ENCODE measurements around the gene SLC22A16. TPM values are rescaled to one million over a fixed set of nuclear protein-coding genes. Genes with fewer than 3 reads are reported as not detected.
A peak's percentile ranks its signal among the peaks of the same experiment; 100 is the strongest.
"Not testable (repeated sequence)": the region's sequence is repeated elsewhere in the genome, so short reads cannot be mapped to it uniquely, and the experiment has no call there.

SLC22A16 gene
- total RNA-seq, 2 donors from 2014 or later, result not detected

DNA sequence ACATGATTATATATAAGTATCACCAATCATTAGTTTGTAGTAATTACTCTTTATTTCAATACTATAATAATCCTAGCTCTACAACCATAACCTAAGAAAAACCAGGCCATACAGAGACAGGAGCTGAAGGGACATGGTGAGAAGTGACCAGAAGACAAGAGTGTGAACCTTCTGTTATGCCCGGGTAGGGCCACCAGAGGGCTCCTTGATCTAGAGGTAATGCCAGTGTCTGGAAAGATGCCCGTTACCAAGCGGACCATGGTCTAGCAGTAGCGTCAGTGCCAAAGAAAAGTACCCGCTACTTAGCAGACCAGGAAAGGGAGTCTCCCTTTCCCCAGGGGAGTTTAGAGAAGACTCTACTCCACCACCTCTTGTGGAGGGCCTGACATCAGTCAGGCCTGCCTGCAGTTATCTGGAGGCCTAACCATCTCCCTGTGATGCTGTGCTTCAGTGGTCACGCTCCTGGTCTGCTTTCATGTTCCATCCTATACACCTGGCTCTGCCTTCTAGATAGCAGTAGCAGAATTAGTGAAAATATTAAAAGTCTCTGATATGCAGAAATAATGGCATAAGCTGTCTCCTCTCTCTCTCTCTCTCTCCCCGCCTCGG lies 18.7 kb downstream of the SLC22A16 start:
- H3K4me3 Mint-ChIP-seq; H3K36me3 Mint-ChIP-seq (ENCODE audit: insufficient read depth in 2 of 2); ATAC-seq (replicated peaks in 1 of 2); H3K9me3 Mint-ChIP-seq; H3K4me1 Mint-ChIP-seq (ENCODE audit: low read depth); H3K27ac Mint-ChIP-seq: not testable (repeated sequence)
- DNase-seq, result peak; percentile 7 to 20
- H3K27me3 Mint-ChIP-seq (ENCODE audit: low read depth), result peaks cover 11% of the 10 kb centered on the region

GRCh38 chr6:110456694-110457093 lies 19.7 kb downstream of the SLC22A16 start:
- H3K9me3 Mint-ChIP-seq, result peaks cover 3 to 4% of the 10 kb centered on the region in 2 donors
- no peak for ATAC-seq (replicated peaks in 1 of 2)
- no peak overlapping the region for H3K27ac Mint-ChIP-seq
- peaks cover 11% of the 10 kb centered on the region for H3K27me3 Mint-ChIP-seq (ENCODE audit: low read depth)
- no peak overlapping the region for H3K4me3 Mint-ChIP-seq
- no peaks in the 10 kb centered on the region for H3K4me1 Mint-ChIP-seq (ENCODE audit: low read depth)
- DNase-seq, result no peak
- H3K36me3 Mint-ChIP-seq (ENCODE audit: insufficient read depth in 2 of 2), result peaks cover under 1 to 2% of the 10 kb centered on the region in 2 donors

- DNase-seq (no peak), ATAC-seq (replicated peaks in 1 of 2) (no peak)
- Mint-ChIP-seq H3K4me1 (ENCODE audit: low read depth) (no peaks in the 10 kb centered on the region), H3K27me3 (ENCODE audit: low read depth) (peaks cover 7% of the 10 kb centered on the region), H3K9me3 (no peaks in the 10 kb centered on the region), H3K4me3 (no peak overlapping the region), H3K27ac (no peak overlapping the region), H3K36me3 (ENCODE audit: insufficient read depth in 2 of 2) (no peaks in the 10 kb centered on the region)
Observed at GRCh38 chr6:110449541-110449895, 26.9 kb downstream of the SLC22A16 start.

- no peaks in the 10 kb centered on the region for H3K36me3 Mint-ChIP-seq (ENCODE audit: insufficient read depth in 2 of 2)
- no peaks in the 10 kb centered on the region for H3K9me3 Mint-ChIP-seq
- DNase-seq (no peak), ATAC-seq (replicated peaks in 1 of 2) (no peak)
- peaks cover 7% of the 10 kb centered on the region for H3K27me3 Mint-ChIP-seq (ENCODE audit: low read depth)
- H3K27ac Mint-ChIP-seq, result no peak overlapping the region
- no peaks in the 10 kb centered on the region for H3K4me1 Mint-ChIP-seq (ENCODE audit: low read depth)
- no peak overlapping the region for H3K4me3 Mint-ChIP-seq
Observed at GRCh38 chr6:110448846-110449540, 27.4 kb downstream of the SLC22A16 start.

GRCh38 chr6:110447761-110448160 lies 28.7 kb downstream of the SLC22A16 start:
- Mint-ChIP-seq H3K36me3 (ENCODE audit: insufficient read depth in 2 of 2) (no peaks in the 10 kb centered on the region), H3K27me3 (ENCODE audit: low read depth) (peaks cover 7% of the 10 kb centered on the region), H3K9me3 (no peaks in the 10 kb centered on the region), H3K4me3 (no peak overlapping the region), H3K27ac (no peak overlapping the region), H3K4me1 (ENCODE audit: low read depth) (no peaks in the 10 kb centered on the region)
- ATAC-seq (replicated peaks in 1 of 2) (no peak), DNase-seq (no peak)

- ATAC-seq (replicated peaks in 1 of 2) (no peak), DNase-seq (no peak)
- H3K27ac Mint-ChIP-seq, result no peak overlapping the region
- no peaks in the 10 kb centered on the region for H3K36me3 Mint-ChIP-seq (ENCODE audit: insufficient read depth in 2 of 2)
- H3K9me3 Mint-ChIP-seq, result no peaks in the 10 kb centered on the region
- peaks cover 7% of the 10 kb centered on the region for H3K27me3 Mint-ChIP-seq (ENCODE audit: low read depth)
- no peaks in the 10 kb centered on the region for H3K4me1 Mint-ChIP-seq (ENCODE audit: low read depth)
- H3K4me3 Mint-ChIP-seq, result no peak overlapping the region
Observed at GRCh38 chr6:110446405-110446804, 30.0 kb downstream of the SLC22A16 start.

DNA sequence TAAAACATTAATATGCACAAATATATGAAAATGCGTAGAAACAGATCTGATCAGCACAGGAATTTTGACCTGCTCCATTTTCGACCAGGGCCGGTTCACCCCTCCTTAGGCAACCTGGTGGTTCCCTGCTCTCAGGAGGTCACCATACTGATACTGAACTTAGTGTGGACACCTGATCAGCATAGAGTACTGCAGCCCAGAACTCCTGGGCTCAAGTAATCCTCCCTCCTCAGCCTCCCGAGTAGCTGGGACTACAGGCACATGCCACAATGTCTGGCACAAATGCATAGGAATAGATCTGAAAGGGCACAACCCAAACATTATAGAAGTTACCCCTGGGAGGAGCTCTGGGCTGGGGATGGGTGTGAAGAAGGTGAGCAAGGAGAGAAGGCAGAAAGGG lies 36.4 kb downstream of the SLC22A16 start:
- ATAC-seq (replicated peaks in 1 of 2) (no peak), DNase-seq (no peak)
- H3K27ac Mint-ChIP-seq, result no peak overlapping the region
- H3K9me3 Mint-ChIP-seq, result no peaks in the 10 kb centered on the region
- no peaks in the 10 kb centered on the region for H3K4me1 Mint-ChIP-seq (ENCODE audit: low read depth)
- no peaks in the 10 kb centered on the region for H3K36me3 Mint-ChIP-seq (ENCODE audit: insufficient read depth in 2 of 2)
- H3K4me3 Mint-ChIP-seq, result no peak overlapping the region
- H3K27me3 Mint-ChIP-seq (ENCODE audit: low read depth), result peaks cover 5% of the 10 kb centered on the region

GRCh38 chr6:110439356-110439755 lies 37.1 kb downstream of the SLC22A16 start:
- Mint-ChIP-seq H3K27ac (no peak overlapping the region), H3K36me3 (ENCODE audit: insufficient read depth in 2 of 2) (no peaks in the 10 kb centered on the region), H3K4me3 (no peak overlapping the region), H3K27me3 (ENCODE audit: low read depth) (peaks cover 5% of the 10 kb centered on the region), H3K4me1 (ENCODE audit: low read depth) (no peaks in the 10 kb centered on the region), H3K9me3 (no peaks in the 10 kb centered on the region)
- ATAC-seq (replicated peaks in 1 of 2), result no peak
- no peak for DNase-seq

DNA sequence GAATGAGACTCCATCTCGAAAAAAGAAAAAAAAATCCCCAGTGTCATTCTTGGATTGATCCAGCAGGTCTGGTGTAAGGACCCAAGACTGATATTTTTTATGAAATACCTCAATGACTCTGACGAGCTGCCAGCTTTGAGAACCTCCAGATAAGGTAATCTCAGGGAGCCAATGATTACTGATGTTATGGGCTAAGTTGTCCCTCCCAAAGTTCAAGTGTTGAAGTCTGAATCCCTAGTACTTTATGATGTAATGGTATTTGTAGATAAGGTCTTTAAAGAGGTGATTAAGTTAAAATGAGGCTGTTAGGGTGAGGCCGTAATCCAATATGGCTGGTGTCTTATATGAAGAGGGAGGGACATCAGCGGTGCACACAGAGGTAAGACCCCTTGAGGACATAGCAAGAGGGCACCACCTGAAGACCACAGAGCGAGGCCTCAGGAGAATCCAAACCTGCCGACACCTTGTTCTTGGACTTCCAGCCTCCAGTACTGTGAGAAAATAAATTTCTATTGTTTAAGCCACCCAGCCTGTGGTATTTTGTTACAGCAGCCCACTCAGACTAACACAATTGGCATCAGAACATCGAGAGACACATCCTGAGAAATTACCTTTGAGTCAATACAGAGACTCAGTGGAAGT lies 41.3 kb downstream of the SLC22A16 start:
- no peaks in the 10 kb centered on the region for H3K36me3 Mint-ChIP-seq (ENCODE audit: insufficient read depth in 2 of 2)
- no peak for ATAC-seq (replicated peaks in 1 of 2)
- H3K9me3 Mint-ChIP-seq, result no peaks in the 10 kb centered on the region
- DNase-seq, result no peak
- H3K4me3 Mint-ChIP-seq, result no peak overlapping the region
- H3K27ac Mint-ChIP-seq, result no peak overlapping the region
- H3K27me3 Mint-ChIP-seq (ENCODE audit: low read depth), result no peaks in the 10 kb centered on the region
- no peaks in the 10 kb centered on the region for H3K4me1 Mint-ChIP-seq (ENCODE audit: low read depth)

DNA sequence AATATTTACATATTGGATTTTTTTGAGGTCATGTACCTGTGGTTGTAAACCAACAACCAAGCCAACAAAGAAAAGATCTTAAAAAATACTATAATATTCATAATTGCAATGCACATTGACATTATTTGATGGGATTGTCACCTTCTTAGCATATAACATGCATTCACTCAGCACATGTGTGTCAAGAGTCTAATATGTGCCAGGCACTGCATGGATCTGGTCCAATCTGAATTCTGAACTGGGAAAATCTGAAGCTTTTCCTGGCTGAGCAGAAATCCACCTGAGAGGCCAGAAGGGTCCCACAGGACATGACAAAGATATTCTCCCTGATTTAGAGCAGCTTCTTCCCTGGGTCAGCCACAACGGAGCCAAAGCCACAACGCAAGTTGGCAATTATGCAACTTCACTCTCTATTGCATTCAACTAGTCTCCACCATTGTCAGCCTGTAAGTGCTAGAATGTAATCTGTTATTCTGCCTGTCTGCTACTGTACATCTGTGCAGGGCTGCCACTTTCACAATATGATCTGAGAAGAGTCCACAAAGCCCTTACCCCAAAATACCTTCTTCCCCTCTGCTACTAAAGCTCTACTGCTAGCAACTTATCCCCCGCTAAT lies 44.0 kb downstream of the SLC22A16 start:
- Mint-ChIP-seq H3K27ac (no peak overlapping the region), H3K4me3 (no peak overlapping the region), H3K27me3 (ENCODE audit: low read depth) (no peaks in the 10 kb centered on the region), H3K4me1 (ENCODE audit: low read depth) (no peaks in the 10 kb centered on the region), H3K9me3 (no peaks in the 10 kb centered on the region), H3K36me3 (ENCODE audit: insufficient read depth in 2 of 2) (no peaks in the 10 kb centered on the region)
- ATAC-seq (replicated peaks in 1 of 2) (no peak), DNase-seq (no peak)

DNA sequence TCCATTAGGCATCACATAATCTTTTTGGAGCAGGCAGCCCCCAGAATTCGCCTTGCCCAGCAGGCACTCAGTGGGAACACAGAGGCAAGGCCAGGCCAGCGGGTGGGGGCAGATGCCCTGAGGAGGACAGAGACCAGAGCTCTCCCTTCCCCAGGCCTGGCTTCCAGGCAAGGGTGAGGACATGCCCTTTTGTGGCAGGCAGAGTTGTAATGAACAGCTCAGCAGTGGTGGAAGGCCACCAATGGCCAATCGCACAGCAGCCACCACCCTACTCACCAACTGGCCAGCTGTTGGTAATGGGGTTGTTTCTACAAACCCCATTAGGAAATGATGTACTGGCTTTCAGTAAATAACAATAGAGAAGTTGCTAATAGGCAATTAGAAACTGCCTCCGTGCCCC lies 45.7 kb downstream of the SLC22A16 start:
- Mint-ChIP-seq H3K4me1 (ENCODE audit: low read depth) (no peaks in the 10 kb centered on the region), H3K4me3 (no peak overlapping the region), H3K36me3 (ENCODE audit: insufficient read depth in 2 of 2) (no peaks in the 10 kb centered on the region), H3K9me3 (no peaks in the 10 kb centered on the region), H3K27me3 (ENCODE audit: low read depth) (peaks cover 8% of the 10 kb centered on the region), H3K27ac (no peak overlapping the region)
- ATAC-seq (replicated peaks in 1 of 2) (no peak), DNase-seq (no peak)

GRCh38 chr6:110430236-110430635 lies 46.2 kb downstream of the SLC22A16 start:
- Mint-ChIP-seq H3K27ac (no peak overlapping the region), H3K9me3 (no peaks in the 10 kb centered on the region), H3K27me3 (ENCODE audit: low read depth) (peaks cover 13% of the 10 kb centered on the region), H3K4me3 (no peak overlapping the region), H3K36me3 (ENCODE audit: insufficient read depth in 2 of 2) (no peaks in the 10 kb centered on the region), H3K4me1 (ENCODE audit: low read depth) (no peaks in the 10 kb centered on the region)
- DNase-seq (no peak), ATAC-seq (replicated peaks in 1 of 2) (no peak)

GRCh38 chr6:110428153-110428552 lies 48.3 kb downstream of the SLC22A16 start:
- no peak for ATAC-seq (replicated peaks in 1 of 2)
- H3K36me3 Mint-ChIP-seq (ENCODE audit: insufficient read depth in 2 of 2), result no peaks in the 10 kb centered on the region
- no peaks in the 10 kb centered on the region for H3K9me3 Mint-ChIP-seq
- no peaks in the 10 kb centered on the region for H3K4me1 Mint-ChIP-seq (ENCODE audit: low read depth)
- no peak overlapping the region for H3K27ac Mint-ChIP-seq
- H3K4me3 Mint-ChIP-seq, result no peak overlapping the region
- DNase-seq, result no peak
- H3K27me3 Mint-ChIP-seq (ENCODE audit: low read depth), result peaks cover 25% of the 10 kb centered on the region

All from activated T-cell treated with anti-CD3 and anti-CD28 coated beads, Interleukin-2, amount 50 U/mL, for 72 hours (primary cell).